ENCODE results near the gene CHRNA5. TPM values are rescaled to one million over a fixed set of nuclear protein-coding genes. Genes with fewer than 3 reads are reported as not detected.

CHRNA5 gene
- total and polyA plus RNA-seq, 2 donors, result 2.6 to 3.3 TPM

Small RNAs within 50 kb of the gene (small RNA-seq; reads per million reads assigned to genes)
- gene AC067863.2, result not detected

Other genes with a start within 250 kb of the CHRNA5 start
- 5.9 TPM for gene CRABP1, start 225.2 kb upstream of the CHRNA5 start, total RNA-seq
- gene CRABP1, start 225.2 kb upstream of the CHRNA5 start, polyA plus RNA-seq, result 0.20 TPM
- gene IREB2, start 127.3 kb upstream of the CHRNA5 start, total RNA-seq, result 87.5 TPM
- gene IREB2, start 127.3 kb upstream of the CHRNA5 start, polyA plus RNA-seq, result 16.4 TPM
- 7.1 TPM for gene HYKK, start 57.9 kb upstream of the CHRNA5 start, total RNA-seq
- 4.8 TPM for gene HYKK, start 57.9 kb upstream of the CHRNA5 start, polyA plus RNA-seq
- gene PSMA4, start 25.1 kb upstream of the CHRNA5 start, total RNA-seq, result 194 TPM
- gene PSMA4, start 25.1 kb upstream of the CHRNA5 start, polyA plus RNA-seq, result 183 TPM
- 4.7 TPM for gene CHRNA3, start 55.5 kb downstream of the CHRNA5 start, total RNA-seq
- 2.6 TPM for gene CHRNA3, start 55.5 kb downstream of the CHRNA5 start, polyA plus RNA-seq
- gene CHRNB4, start 75.7 kb downstream of the CHRNA5 start, total RNA-seq, result 0.53 TPM
- gene CHRNB4, start 75.7 kb downstream of the CHRNA5 start, polyA plus RNA-seq, result 0.60 TPM
- 9.6 TPM for gene ADAMTS7, start 245.9 kb downstream of the CHRNA5 start, total RNA-seq
- 3.3 TPM for gene ADAMTS7, start 245.9 kb downstream of the CHRNA5 start, polyA plus RNA-seq

Data from urinary bladder (tissue), 2 donors.